Inferior parietal cortex (tissue), 1 donor: Measurements from ENCODE around the gene AMPD1.

Source experiments
- DNase-seq: peaks from one replicate; pipeline ENCODE4 v3.0.0-alpha.2; 2016; ENCODE audit errors: extremely low spot score

The AMPD1 gene

GRCh38 chr1:114700036-114700600, 4.8 kb upstream of the AMPD1 start:
- no peak for DNase-seq

GRCh38 chr1:114696810-114697209, 1.5 kb upstream of the AMPD1 start:
- no peak for DNase-seq

GRCh38 chr1:114694540-114695310, 621 bp downstream of the AMPD1 start:
- DNase-seq = no peak

- DNase-seq = no peak
These were observed 2.4 kb downstream of the AMPD1 start for GRCh38 chr1:114692947-114693346.

GRCh38 chr1:114691061-114691460, 4.3 kb downstream of the AMPD1 start:
- no peak for DNase-seq

GRCh38 chr1:114690148-114690547, 5.2 kb downstream of the AMPD1 start:
- no peak for DNase-seq

- no peak for DNase-seq
These were observed 6.8 kb downstream of the AMPD1 start for GRCh38 chr1:114688526-114688925.

GRCh38 chr1:114685851-114686250, 9.5 kb downstream of the AMPD1 start:
- no peak for DNase-seq

- DNase-seq = no peak
These were observed 17.7 kb downstream of the AMPD1 start for GRCh38 chr1:114677691-114678090.

GRCh38 chr1:114676115-114676514, 19.2 kb downstream of the AMPD1 start:
- DNase-seq = no peak

- no peak for DNase-seq
These were observed 23.4 kb downstream of the AMPD1 start for GRCh38 chr1:114671939-114672275.

- no peak for DNase-seq
These were observed 24.1 kb downstream of the AMPD1 start for GRCh38 chr1:114671011-114671938.

GRCh38 chr1:114670083-114671010, 25.0 kb downstream of the AMPD1 start:
- peak; percentile 60 for DNase-seq

- no peak for DNase-seq
These were observed 25.7 kb downstream of the AMPD1 start, which contains the start of gene DENND2C for GRCh38 chr1:114669562-114670082. Gene DENND2C (minus strand): TSS chr1:114670049. CDS start chr1:114625984, 44,065 bp downstream.

- DNase-seq = no peak
These were observed 26.4 kb downstream of the AMPD1 start for GRCh38 chr1:114668784-114669561.

GRCh38 chr1:114668373-114668772, 27.0 kb downstream of the AMPD1 start:
- no peak for DNase-seq

- no peak for DNase-seq
These were observed 28.4 kb downstream of the AMPD1 start for GRCh38 chr1:114666954-114667353.

GRCh38 chr1:114660238-114660637, 35.1 kb downstream of the AMPD1 start:
- no peak for DNase-seq

- DNase-seq = no peak
These were observed 43.5 kb downstream of the AMPD1 start for GRCh38 chr1:114651893-114652292.

GRCh38 chr1:114648503-114648902, 46.8 kb downstream of the AMPD1 start:
- DNase-seq = no peak
